Measurements from ENCODE around the gene PEPD.

PEPD gene

DNA sequence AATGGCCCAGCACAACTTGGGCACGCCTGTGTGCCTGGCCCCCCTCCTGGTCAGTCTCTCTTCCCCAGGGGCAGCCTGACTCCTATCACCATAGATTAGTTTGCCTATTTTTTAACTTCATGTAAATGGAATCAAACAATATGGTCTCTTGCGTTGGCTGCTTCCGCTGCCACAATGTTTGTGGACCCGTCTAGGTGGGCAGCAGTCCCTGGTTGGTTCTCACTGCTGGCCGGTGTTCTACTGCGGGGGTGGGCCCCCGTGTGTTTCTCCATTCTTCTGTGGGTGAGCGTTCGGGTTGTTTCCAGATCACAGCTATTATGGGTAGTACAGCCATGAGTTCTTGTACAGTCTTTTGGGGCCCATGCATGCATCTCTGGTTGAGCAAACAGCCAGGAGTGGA is 100.8 kb downstream of the PEPD start:
- Histone ChIP-seq H3K79me1 (ENCODE audit: low read depth, low read length) (no peaks in the 10 kb centered on the region), H4K91ac (ENCODE audit: low read depth, low read length, poor library complexity) (no peak overlapping the region), H3K4me3 (ENCODE audit: low read length in 2 of 2) (no peak overlapping the region), H2AFZ (ENCODE audit: low read length) (no peak overlapping the region), H3K4me2 (ENCODE audit: insufficient read depth, low read length, poor library complexity, severe bottlenecking) (no peak overlapping the region), H3K14ac (ENCODE audit: low read length) (no peak overlapping the region), H3K27ac (replicated peaks; ENCODE audit: low read length) (no peak overlapping the region), H4K8ac (ENCODE audit: low read depth, low read length) (no peak overlapping the region), H3K23ac (ENCODE audit: low read depth, low read length, poor library complexity) (no peak overlapping the region), H2BK12ac (ENCODE audit: low read length) (no peak overlapping the region), H3K27me3 (ENCODE audit: control insufficient read depth in 3 of 3, insufficient read depth in 3 of 3, low read depth in 1 of 3, low read length in 3 of 3) (no peaks in the 10 kb centered on the region), H3K36me3 (replicated peaks in 1 of 2; ENCODE audit: control insufficient read depth in 2 of 2, insufficient read depth in 2 of 2, low read length in 2 of 2) (no peaks in the 10 kb centered on the region), H3K18ac (ENCODE audit: low read length) (no peak overlapping the region), H2BK15ac (ENCODE audit: low read length) (no peak overlapping the region), H3K9ac (ENCODE audit: low read depth, low read length, poor library complexity) (no peak overlapping the region), H2AK5ac (ENCODE audit: low read depth, low read length) (no peak overlapping the region), H3K4me1 (ENCODE audit: control insufficient read depth in 2 of 2, insufficient read depth in 1 of 2, low read depth in 1 of 2, low read length in 2 of 2) (peaks cover 2 to 5% of the 10 kb centered on the region in 2 donors), H2BK120ac (ENCODE audit: low read depth, low read length) (no peak overlapping the region), H2BK5ac (ENCODE audit: low read length) (no peak overlapping the region), H3K9me3 (replicated peaks in 1 of 2; ENCODE audit: control insufficient read depth in 2 of 2, insufficient read depth in 1 of 2, low read depth in 1 of 2, low read length in 2 of 2) (no peaks in the 10 kb centered on the region), H3K4ac (ENCODE audit: low read length) (no peak overlapping the region)
- WGBS, 2 donors (ENCODE audit: extremely low coverage in 2 of 2, insufficient read length in 2 of 2, insufficient replicate concordance in 1 of 2) = no CpG with 5 or more reads among the region's 9 CpGs
- no peak for DNase-seq (ENCODE audit: low spot score)

GRCh38 chr19:33419788-33420130 is 101.8 kb downstream of the PEPD start:
- no peak overlapping the region for H2BK120ac ChIP-seq (ENCODE audit: low read depth, low read length)
- no peak overlapping the region for H2AK5ac ChIP-seq (ENCODE audit: low read depth, low read length)
- H2BK15ac ChIP-seq (ENCODE audit: low read length) = no peak overlapping the region
- no peak overlapping the region for H3K27ac ChIP-seq (replicated peaks; ENCODE audit: low read length)
- H4K8ac ChIP-seq (ENCODE audit: low read depth, low read length) = no peak overlapping the region
- H3K23ac ChIP-seq (ENCODE audit: low read depth, low read length, poor library complexity) = no peak overlapping the region
- DNase-seq (ENCODE audit: low spot score) = peak; percentile 54
- peak overlapping the region; percentile 38 for H3K9ac ChIP-seq (ENCODE audit: low read depth, low read length, poor library complexity)
- H3K18ac ChIP-seq (ENCODE audit: low read length) = no peak overlapping the region
- no peak overlapping the region for H2AFZ ChIP-seq (ENCODE audit: low read length)
- H2BK5ac ChIP-seq (ENCODE audit: low read length) = no peak overlapping the region
- H3K4ac ChIP-seq (ENCODE audit: low read length) = no peak overlapping the region
- H3K36me3 ChIP-seq (replicated peaks in 1 of 2; ENCODE audit: control insufficient read depth in 2 of 2, insufficient read depth in 2 of 2, low read length in 2 of 2) = no peaks in the 10 kb centered on the region
- H3K4me2 ChIP-seq (ENCODE audit: insufficient read depth, low read length, poor library complexity, severe bottlenecking) = no peak overlapping the region
- no peaks in the 10 kb centered on the region for H3K27me3 ChIP-seq (ENCODE audit: control insufficient read depth in 3 of 3, insufficient read depth in 3 of 3, low read depth in 1 of 3, low read length in 3 of 3)
- no peaks in the 10 kb centered on the region for H3K9me3 ChIP-seq (replicated peaks in 1 of 2; ENCODE audit: control insufficient read depth in 2 of 2, insufficient read depth in 1 of 2, low read depth in 1 of 2, low read length in 2 of 2)
- no peak overlapping the region for H3K14ac ChIP-seq (ENCODE audit: low read length)
- H3K79me1 ChIP-seq (ENCODE audit: low read depth, low read length) = no peaks in the 10 kb centered on the region
- no peak overlapping the region for H2BK12ac ChIP-seq (ENCODE audit: low read length)
- WGBS, 2 donors (ENCODE audit: extremely low coverage in 2 of 2, insufficient read length in 2 of 2, insufficient replicate concordance in 1 of 2) = no CpG with 5 or more reads among the region's 6 CpGs
- no peak overlapping the region for H4K91ac ChIP-seq (ENCODE audit: low read depth, low read length, poor library complexity)
- H3K4me3 ChIP-seq (ENCODE audit: low read length in 2 of 2) = no peak overlapping the region
- peaks cover 2 to 5% of the 10 kb centered on the region in 2 donors for H3K4me1 ChIP-seq (ENCODE audit: control insufficient read depth in 2 of 2, insufficient read depth in 1 of 2, low read depth in 1 of 2, low read length in 2 of 2)

DNA sequence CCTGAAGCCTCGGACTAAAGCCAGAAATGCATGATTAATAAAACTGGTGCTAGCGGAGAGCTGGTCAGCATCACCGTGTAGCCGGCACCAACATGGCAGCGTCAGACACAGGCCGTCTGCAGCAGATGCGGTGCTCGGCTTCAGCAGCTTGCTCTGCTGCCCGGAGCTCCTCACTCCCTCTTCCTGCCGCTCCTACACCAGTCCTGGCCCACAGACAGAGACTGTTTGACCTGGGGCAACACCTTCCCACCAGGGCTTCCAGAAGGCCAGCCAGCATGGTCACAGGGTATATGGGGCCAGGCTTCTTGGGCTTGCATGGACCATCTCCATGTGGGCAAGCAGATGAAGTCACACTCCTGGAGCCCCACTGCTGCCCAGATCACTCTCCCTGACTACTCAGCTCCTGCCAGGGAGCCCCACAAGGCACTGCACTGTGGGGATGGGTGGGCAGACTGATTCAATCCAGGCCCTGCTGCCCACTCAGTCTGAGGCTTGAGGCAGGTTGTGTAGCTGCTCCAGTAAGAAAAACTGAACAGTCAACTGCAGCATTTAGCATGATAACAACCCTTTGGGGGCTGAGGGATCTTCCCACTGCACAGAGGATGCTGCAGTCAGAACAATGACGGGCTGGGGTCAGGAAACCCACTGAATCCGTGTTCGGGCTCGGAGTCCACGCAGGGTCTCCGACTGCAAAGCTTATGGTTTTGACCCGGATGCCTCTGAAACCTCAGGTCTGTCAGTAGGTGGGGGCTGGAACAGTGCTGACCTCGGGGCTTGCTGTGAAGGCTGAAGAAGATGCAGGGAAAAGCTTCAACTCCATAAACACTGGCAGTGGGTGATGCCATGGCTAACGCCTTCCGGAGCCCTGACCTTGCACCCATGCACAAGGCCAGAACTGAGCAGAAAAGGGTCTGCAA is 102.5 kb downstream of the PEPD start:
- Histone ChIP-seq H3K9ac (ENCODE audit: low read depth, low read length, poor library complexity) (peak overlapping the region; percentile 38), H3K4ac (ENCODE audit: low read length) (no peak overlapping the region), H3K36me3 (replicated peaks in 1 of 2; ENCODE audit: control insufficient read depth in 2 of 2, insufficient read depth in 2 of 2, low read length in 2 of 2) (no peaks in the 10 kb centered on the region), H3K18ac (ENCODE audit: low read length) (no peak overlapping the region), H2AFZ (ENCODE audit: low read length) (no peak overlapping the region), H3K14ac (ENCODE audit: low read length) (no peak overlapping the region), H3K23ac (ENCODE audit: low read depth, low read length, poor library complexity) (no peak overlapping the region), H4K8ac (ENCODE audit: low read depth, low read length) (no peak overlapping the region), H3K4me1 (ENCODE audit: control insufficient read depth in 2 of 2, insufficient read depth in 1 of 2, low read depth in 1 of 2, low read length in 2 of 2) (peaks cover 2 to 5% of the 10 kb centered on the region in 2 donors), H2BK120ac (ENCODE audit: low read depth, low read length) (no peak overlapping the region), H3K79me1 (ENCODE audit: low read depth, low read length) (no peaks in the 10 kb centered on the region), H2BK12ac (ENCODE audit: low read length) (no peak overlapping the region), H3K4me2 (ENCODE audit: insufficient read depth, low read length, poor library complexity, severe bottlenecking) (no peak overlapping the region), H3K27me3 (ENCODE audit: control insufficient read depth in 3 of 3, insufficient read depth in 3 of 3, low read depth in 1 of 3, low read length in 3 of 3) (no peaks in the 10 kb centered on the region), H4K91ac (ENCODE audit: low read depth, low read length, poor library complexity) (no peak overlapping the region), H2BK15ac (ENCODE audit: low read length) (no peak overlapping the region), H3K9me3 (replicated peaks in 1 of 2; ENCODE audit: control insufficient read depth in 2 of 2, insufficient read depth in 1 of 2, low read depth in 1 of 2, low read length in 2 of 2) (no peaks in the 10 kb centered on the region), H2AK5ac (ENCODE audit: low read depth, low read length) (no peak overlapping the region), H2BK5ac (ENCODE audit: low read length) (no peak overlapping the region), H3K4me3 (ENCODE audit: low read length in 2 of 2) (no peak overlapping the region), H3K27ac (replicated peaks; ENCODE audit: low read length) (no peak overlapping the region)
- no CpG with 5 or more reads among the region's 20 CpGs for WGBS, 2 donors (ENCODE audit: extremely low coverage in 2 of 2, insufficient read length in 2 of 2, insufficient replicate concordance in 1 of 2)
- DNase-seq (ENCODE audit: low spot score) = no peak

DNA sequence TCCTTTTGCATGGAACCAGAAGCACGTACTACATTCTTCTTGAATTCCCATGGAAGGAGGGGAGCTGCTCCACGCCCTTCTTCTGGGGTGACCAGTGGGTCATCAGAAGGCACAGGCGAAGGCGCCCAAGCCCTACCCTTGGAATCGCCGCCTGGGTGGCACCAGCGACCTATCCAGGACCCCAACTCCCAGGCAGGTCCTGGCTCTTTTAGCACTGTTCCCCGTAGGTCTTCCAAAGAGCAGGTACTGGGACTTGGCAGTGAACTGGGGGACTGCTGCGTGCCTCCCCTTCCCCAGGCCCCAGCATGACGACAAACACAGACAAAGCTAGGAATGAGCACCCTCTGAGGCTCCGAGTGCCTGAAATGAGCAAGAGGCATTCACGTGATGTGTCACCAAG is 103.1 kb downstream of the PEPD start:
- Histone ChIP-seq H4K91ac (ENCODE audit: low read depth, low read length, poor library complexity) (no peak overlapping the region), H3K4ac (ENCODE audit: low read length) (no peak overlapping the region), H3K4me1 (ENCODE audit: control insufficient read depth in 2 of 2, insufficient read depth in 1 of 2, low read depth in 1 of 2, low read length in 2 of 2) (peaks cover 2 to 5% of the 10 kb centered on the region in 2 donors), H3K9me3 (replicated peaks in 1 of 2; ENCODE audit: control insufficient read depth in 2 of 2, insufficient read depth in 1 of 2, low read depth in 1 of 2, low read length in 2 of 2) (no peaks in the 10 kb centered on the region), H3K27me3 (ENCODE audit: control insufficient read depth in 3 of 3, insufficient read depth in 3 of 3, low read depth in 1 of 3, low read length in 3 of 3) (no peaks in the 10 kb centered on the region), H4K8ac (ENCODE audit: low read depth, low read length) (no peak overlapping the region), H3K36me3 (replicated peaks in 1 of 2; ENCODE audit: control insufficient read depth in 2 of 2, insufficient read depth in 2 of 2, low read length in 2 of 2) (no peaks in the 10 kb centered on the region), H3K23ac (ENCODE audit: low read depth, low read length, poor library complexity) (no peak overlapping the region), H3K27ac (replicated peaks; ENCODE audit: low read length) (no peak overlapping the region), H2BK120ac (ENCODE audit: low read depth, low read length) (no peak overlapping the region), H3K4me3 (ENCODE audit: low read length in 2 of 2) (no peak overlapping the region), H2BK12ac (ENCODE audit: low read length) (no peak overlapping the region), H3K4me2 (ENCODE audit: insufficient read depth, low read length, poor library complexity, severe bottlenecking) (no peak overlapping the region), H2AK5ac (ENCODE audit: low read depth, low read length) (no peak overlapping the region), H2BK5ac (ENCODE audit: low read length) (no peak overlapping the region), H3K18ac (ENCODE audit: low read length) (no peak overlapping the region), H2BK15ac (ENCODE audit: low read length) (no peak overlapping the region), H3K79me1 (ENCODE audit: low read depth, low read length) (no peaks in the 10 kb centered on the region), H3K9ac (ENCODE audit: low read depth, low read length, poor library complexity) (no peak overlapping the region), H3K14ac (ENCODE audit: low read length) (no peak overlapping the region), H2AFZ (ENCODE audit: low read length) (no peak overlapping the region)
- WGBS, 2 donors (ENCODE audit: extremely low coverage in 2 of 2, insufficient read length in 2 of 2, insufficient replicate concordance in 1 of 2) = no CpG with 5 or more reads among the region's 12 CpGs
- DNase-seq (ENCODE audit: low spot score) = no peak

Data from neuronal stem cell (in vitro differentiated cells).